Sigmoid colon (tissue), 4 donors: ENCODE results near the gene PHLPP1.

ENCODE experiments used
- CTCF ChIP-seq, 4 experiments: fragments of 450-650 bp in 3 of 4; fragments of 200-600 bp in 1 of 4; IDR thresholded peaks; one replicate each; pipeline ENCODE4 v1.5.1; 2016 to 2019; ENCODE audit warnings: antibody characterized with exemption in 4 of 4, mild to moderate bottlenecking in 3 of 4, moderate library complexity in 2 of 4
- EP300 ChIP-seq, 4 donors: sonication (generic); formaldehyde crosslinking; IDR thresholded peaks; one replicate each; pipeline ENCODE4 v1.6.1; 2017; ENCODE audit warnings: antibody characterized with exemption in 4 of 4
- POLR2A ChIP-seq, 2 donors: fragments of 450-650 bp; IDR thresholded peaks; one replicate each; pipeline ENCODE4 v1.6.1; 2016; ENCODE audit warnings: antibody characterized with exemption in 2 of 2, mild to moderate bottlenecking in 2 of 2, moderate library complexity in 2 of 2
- POLR2AphosphoS5 ChIP-seq, 4 donors: sonication (generic); formaldehyde crosslinking; IDR thresholded peaks; one replicate each; pipeline ENCODE4 v1.6.1; 2017; ENCODE audit warnings: antibody characterized with exemption in 4 of 4

DNA sequence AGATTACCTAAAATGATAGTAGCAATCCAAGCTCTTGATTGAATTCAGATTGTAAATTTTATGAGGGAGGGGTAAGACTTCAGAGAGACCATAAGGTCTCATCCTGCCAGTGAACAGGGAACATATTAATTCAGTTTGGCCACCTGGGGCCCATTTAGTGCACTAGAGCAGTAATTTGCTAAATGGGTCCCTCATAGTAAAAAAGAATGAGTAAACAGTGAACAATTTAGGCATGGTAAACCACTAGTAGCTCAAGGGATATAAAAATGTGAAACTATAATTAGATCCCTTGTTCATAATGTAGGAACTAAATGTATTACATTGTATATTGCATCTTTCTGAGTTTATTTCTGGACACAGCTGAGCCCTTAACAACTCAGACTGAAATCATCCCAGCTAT is 4.9 kb upstream of the PHLPP1 start:
- TF ChIP-seq POLR2A (IDR thresholded peaks at IDR 0.05) (no peak), CTCF (IDR thresholded peaks at IDR 0.05) (no peak), POLR2AphosphoS5 (IDR thresholded peaks at IDR 0.05) (no peak), EP300 (IDR thresholded peaks at IDR 0.05) (no peak)
